OCI-LY1 (cell line): ENCODE data around the gene PTPRJ.

Experiments used
- H2AFZ ChIP-seq: fragments of 200-600 bp; sonication (generic), shearing (Covaris generic); 2 replicates; pipeline ENCODE4 v1.6.0; 2014; ENCODE audit warnings: antibody characterized with exemption, mild to moderate bottlenecking, low read length
- H3F3A ChIP-seq: fragments of 200-600 bp; sonication (generic), shearing (Covaris generic); 2 replicates; pipeline ENCODE4 v1.6.0; 2014; ENCODE audit warnings: mild to moderate bottlenecking, antibody characterized with exemption, low read length, moderate library complexity; ENCODE audit not compliant: insufficient read depth
- H3K27ac ChIP-seq: fragments of 200-600 bp; sonication (generic); 2 replicates; pipeline ENCODE4 v1.5.1; 2014; ENCODE audit warnings: low read length, mixed run types, mild to moderate bottlenecking, low read depth; ENCODE audit not compliant: poor library complexity, severe bottlenecking
- H3K27me3 ChIP-seq: fragments of 200-600 bp; sonication (generic); 2 replicates; pipeline ENCODE4 v1.6.0; 2014; ENCODE audit warnings: antibody characterized with exemption, mild to moderate bottlenecking, low read length, moderate library complexity; ENCODE audit not compliant: insufficient read depth
- H3K36me3 ChIP-seq: fragments of 200-600 bp; sonication (generic); 2 replicates; pipeline ENCODE4 v1.6.1; 2014; ENCODE audit warnings: mild to moderate bottlenecking, antibody characterized with exemption, low read length, moderate library complexity, mixed read lengths; ENCODE audit not compliant: insufficient read depth
- H3K4me1 ChIP-seq: fragments of 200-600 bp; sonication (generic); 2 replicates; pipeline ENCODE4 v1.5.1; 2014; ENCODE audit warnings: mild to moderate bottlenecking, low read length, moderate library complexity; ENCODE audit not compliant: insufficient read depth, severe bottlenecking
- H3K4me2 ChIP-seq: fragments of 200-600 bp; sonication (generic), shearing (Covaris generic); 2 replicates; pipeline ENCODE4 v1.6.1; 2014; ENCODE audit warnings: low read length
- H3K4me3 ChIP-seq: fragments of 200-600 bp; sonication (generic); 2 replicates; pipeline ENCODE4 v1.5.1; 2014; ENCODE audit warnings: low read length, low read depth, mild to moderate bottlenecking, mixed read lengths; ENCODE audit not compliant: poor library complexity, severe bottlenecking
- H3K79me2 ChIP-seq: fragments of 200-600 bp; shearing (Covaris generic); 2 replicates; pipeline ENCODE4 v1.6.1; 2016; ENCODE audit warnings: mixed run types, low read length, mixed read lengths; ENCODE audit not compliant: insufficient read depth
- H3K9ac ChIP-seq: fragments of 200-600 bp; sonication (generic), shearing (Covaris generic); 2 replicates; pipeline ENCODE4 v1.6.1; 2014; ENCODE audit warnings: mild to moderate bottlenecking, low read length, mixed read lengths
- H3K9me2 ChIP-seq: fragments of 200-600 bp; sonication (generic), shearing (Covaris generic); 2 replicates; pipeline ENCODE4 v1.6.1; 2014; ENCODE audit warnings: low read depth, mild to moderate bottlenecking, low read length, mixed read lengths
- H3K9me3 ChIP-seq: fragments of 200-600 bp; shearing (Covaris generic); 2 replicates; pipeline ENCODE4 v1.6.1; 2014; ENCODE audit warnings: low read length, mixed read lengths
- H4K20me1 ChIP-seq: fragments of 200-600 bp; sonication (generic), shearing (Covaris generic); 2 replicates; pipeline ENCODE4 v1.6.0; 2016; ENCODE audit warnings: mild to moderate bottlenecking, low read length; ENCODE audit not compliant: insufficient read depth
- EZH2 ChIP-seq: fragments of 200-600 bp; sonication (generic), shearing (Covaris generic); IDR thresholded peaks from 2 replicates; pipeline ENCODE4 v1.8.0; 2017; ENCODE audit warnings: borderline replicate concordance, mixed run types, mild to moderate bottlenecking, antibody characterized with exemption, low read length, moderate library complexity, mixed read lengths
- TF ChIP-seq, protein P1 (sequence below): fragments of 200-600 bp; sonication (generic), shearing (Covaris generic); IDR thresholded peaks from 2 replicates; pipeline ENCODE4 v1.5.1; 2017; ENCODE audit warnings: mild to moderate bottlenecking, antibody characterized with exemption, low read length, moderate library complexity, mixed read lengths

Gene PTPRJ

DNA sequence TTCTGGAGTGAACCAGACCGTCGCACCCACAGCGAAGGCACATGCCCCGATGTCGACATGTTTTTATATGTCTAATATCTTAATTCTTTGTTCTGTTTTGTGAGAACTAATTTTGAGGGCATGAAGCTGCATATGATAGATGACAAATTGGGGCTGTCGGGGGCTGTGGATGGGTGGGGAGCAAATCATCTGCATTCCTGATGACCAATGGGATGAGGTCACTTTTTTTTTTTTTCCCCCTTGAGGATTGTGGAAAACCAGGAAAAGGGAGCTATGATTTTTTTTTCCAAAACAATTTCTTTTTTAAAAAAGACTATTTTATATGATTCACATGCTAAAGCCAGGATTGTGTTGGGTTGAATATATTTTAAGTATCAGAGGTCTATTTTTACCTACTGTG, 187.0 kb downstream of the PTPRJ start:
- no peak overlapping the region for H3K4me2 ChIP-seq
- H3K4me3 ChIP-seq, result no peak overlapping the region
- H3K9me3 ChIP-seq, result no peaks in the 10 kb centered on the region
- H3F3A ChIP-seq, result no peaks in the 10 kb centered on the region
- H3K9ac ChIP-seq, result no peak overlapping the region
- H3K36me3 ChIP-seq, result peaks cover 67% of the 10 kb centered on the region
- H3K4me1 ChIP-seq, result peaks cover 16% of the 10 kb centered on the region
- H3K27ac ChIP-seq, result no peak overlapping the region
- no peaks in the 10 kb centered on the region for H3K27me3 ChIP-seq
- no peaks in the 10 kb centered on the region for H3K79me2 ChIP-seq
- H4K20me1 ChIP-seq, result no peaks in the 10 kb centered on the region
- H3K9me2 ChIP-seq, result no peaks in the 10 kb centered on the region
- TF ChIP-seq EZH2, result no peak
- TF ChIP-seq, protein P1, sequence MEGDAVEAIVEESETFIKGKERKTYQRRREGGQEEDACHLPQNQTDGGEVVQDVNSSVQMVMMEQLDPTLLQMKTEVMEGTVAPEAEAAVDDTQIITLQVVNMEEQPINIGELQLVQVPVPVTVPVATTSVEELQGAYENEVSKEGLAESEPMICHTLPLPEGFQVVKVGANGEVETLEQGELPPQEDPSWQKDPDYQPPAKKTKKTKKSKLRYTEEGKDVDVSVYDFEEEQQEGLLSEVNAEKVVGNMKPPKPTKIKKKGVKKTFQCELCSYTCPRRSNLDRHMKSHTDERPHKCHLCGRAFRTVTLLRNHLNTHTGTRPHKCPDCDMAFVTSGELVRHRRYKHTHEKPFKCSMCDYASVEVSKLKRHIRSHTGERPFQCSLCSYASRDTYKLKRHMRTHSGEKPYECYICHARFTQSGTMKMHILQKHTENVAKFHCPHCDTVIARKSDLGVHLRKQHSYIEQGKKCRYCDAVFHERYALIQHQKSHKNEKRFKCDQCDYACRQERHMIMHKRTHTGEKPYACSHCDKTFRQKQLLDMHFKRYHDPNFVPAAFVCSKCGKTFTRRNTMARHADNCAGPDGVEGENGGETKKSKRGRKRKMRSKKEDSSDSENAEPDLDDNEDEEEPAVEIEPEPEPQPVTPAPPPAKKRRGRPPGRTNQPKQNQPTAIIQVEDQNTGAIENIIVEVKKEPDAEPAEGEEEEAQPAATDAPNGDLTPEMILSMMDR, result no peak
- no peak overlapping the region for H2AFZ ChIP-seq

DNA sequence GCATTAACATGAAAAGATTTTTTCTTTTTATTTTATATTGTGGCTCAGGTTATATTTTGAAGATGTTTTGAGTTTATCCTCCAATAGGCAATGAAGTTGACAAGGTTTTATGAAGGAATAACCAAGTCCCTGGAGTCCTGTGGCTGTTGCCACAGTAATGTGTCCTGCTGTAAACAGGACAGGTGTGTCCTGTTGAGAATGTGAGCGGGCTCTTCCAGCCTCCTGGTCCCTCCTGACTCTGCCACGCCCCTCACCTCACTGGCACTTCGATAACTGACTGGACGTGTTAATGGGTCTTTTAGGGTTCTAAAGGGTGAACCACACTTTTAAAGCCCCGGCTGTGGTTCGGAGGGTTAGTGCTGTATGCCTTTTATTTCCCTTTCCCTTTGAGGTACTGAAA, 188.5 kb downstream of the PTPRJ start:
- no peaks in the 10 kb centered on the region for H3F3A ChIP-seq
- H3K4me2 ChIP-seq, result no peak overlapping the region
- H3K4me3 ChIP-seq, result no peak overlapping the region
- H3K36me3 ChIP-seq, result peaks cover 53% of the 10 kb centered on the region
- no peak overlapping the region for H2AFZ ChIP-seq
- TF ChIP-seq, protein P1, result no peak
- no peak for TF ChIP-seq EZH2
- no peaks in the 10 kb centered on the region for H3K79me2 ChIP-seq
- no peak overlapping the region for H3K27ac ChIP-seq
- H3K9me2 ChIP-seq, result no peaks in the 10 kb centered on the region
- no peak overlapping the region for H3K9ac ChIP-seq
- H3K9me3 ChIP-seq, result no peaks in the 10 kb centered on the region
- H3K4me1 ChIP-seq, result peaks cover 16% of the 10 kb centered on the region
- no peaks in the 10 kb centered on the region for H4K20me1 ChIP-seq
- no peaks in the 10 kb centered on the region for H3K27me3 ChIP-seq

DNA sequence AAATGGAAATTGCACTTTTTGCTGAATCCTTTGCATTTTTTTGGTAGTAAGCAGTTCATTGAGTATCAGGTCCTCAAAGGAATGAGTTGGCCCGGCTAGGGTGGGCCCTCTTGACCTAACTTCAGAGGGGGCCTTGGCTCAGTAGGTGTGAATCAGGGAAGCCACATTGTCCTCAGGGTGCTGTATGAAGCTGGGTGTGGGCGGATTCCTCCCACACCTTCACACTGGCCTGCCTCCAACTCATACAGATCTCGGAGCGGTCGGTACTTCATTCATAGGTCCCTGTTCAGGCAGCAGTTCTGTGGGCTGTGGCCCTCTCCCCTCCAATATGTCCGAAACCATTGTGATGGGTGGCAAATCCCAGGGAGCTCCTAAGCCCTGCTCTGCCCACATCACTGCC, 188.9 kb downstream of the PTPRJ start:
- Histone ChIP-seq H3K9ac (no peak overlapping the region), H3K4me3 (no peak overlapping the region), H3F3A (no peaks in the 10 kb centered on the region), H3K27me3 (no peaks in the 10 kb centered on the region), H3K4me2 (no peak overlapping the region), H3K79me2 (no peaks in the 10 kb centered on the region), H4K20me1 (no peaks in the 10 kb centered on the region), H3K4me1 (peaks cover 16% of the 10 kb centered on the region), H3K36me3 (peaks cover 48% of the 10 kb centered on the region), H3K27ac (no peak overlapping the region), H3K9me3 (no peaks in the 10 kb centered on the region), H3K9me2 (no peaks in the 10 kb centered on the region), H2AFZ (no peak overlapping the region)
- TF ChIP-seq, protein P1, result no peak
- no peak for TF ChIP-seq EZH2
